ENCODE measurements around the gene ADAMTS5. TPM values are rescaled to one million over a fixed set of nuclear protein-coding genes. Genes with fewer than 3 reads are reported as not detected.

The ADAMTS5 gene
- total and polyA plus RNA-seq, 2 of the 8 experiments (the other 6 are each of a cell fraction or from before 2014, with no cell fraction given) = 0.20 to 1.1 TPM

- FAIRE-seq = no peak
- no peaks in the 10 kb centered on the region for H3K27me3 ChIP-seq (replicated peaks in 1 of 4; ENCODE audit: control insufficient read depth in 3 of 4, extremely low read depth in 1 of 4, insufficient read depth in 3 of 4, low read length in 3 of 4)
Measured at GRCh38 chr21:26956813-26957212, 10.1 kb downstream of the ADAMTS5 start.

More at GRCh38 chr21:26956813-26957212, 10.1 kb downstream of the ADAMTS5 start:
- Histone ChIP-seq H2AK5ac (ENCODE audit: low read depth, low read length) (no peak overlapping the region), H3K4me2 (ENCODE audit: insufficient read depth in 1 of 2, low read depth in 2 of 2, low read length in 2 of 2) (no peak overlapping the region), H3K79me2 (ENCODE audit: control insufficient read depth in 1 of 2, insufficient read depth in 2 of 2, low read length in 2 of 2) (no peaks in the 10 kb centered on the region), H4K8ac (ENCODE audit: extremely low read depth, insufficient read depth, low read length) (no peak overlapping the region), H3K23ac (ENCODE audit: insufficient read length) (no peak overlapping the region), H2AFZ (ENCODE audit: low read length) (no peak overlapping the region), H3K9me3 (ENCODE audit: insufficient read depth in 2 of 2, low read depth in 1 of 2, low read length in 1 of 2) (no peaks in the 10 kb centered on the region), H3K23me2 (ENCODE audit: low read depth, low read length) (no peaks in the 10 kb centered on the region), H4K91ac (replicated peaks; ENCODE audit: insufficient read length, low read length) (no peak overlapping the region), H4K5ac (ENCODE audit: insufficient read length, low read depth, low read length) (no peak overlapping the region), H3K56ac (replicated peaks; ENCODE audit: insufficient read length, low read depth, low read length) (no peak overlapping the region), H3K36me3 (ENCODE audit: control insufficient read depth in 2 of 4, insufficient read depth in 4 of 4, low read length in 3 of 4) (no peaks in the 10 kb centered on the region), H3K27ac (ENCODE audit: low read depth, low read length) (no peak overlapping the region), H2BK20ac (ENCODE audit: low read length) (no peak overlapping the region), H2BK12ac (ENCODE audit: low read depth, low read length) (no peak overlapping the region), H3K4ac (replicated peaks; ENCODE audit: insufficient read length, low read depth, low read length) (no peak overlapping the region), H2BK120ac (replicated peaks; ENCODE audit: low read depth, low read length) (no peak overlapping the region), H3K14ac (ENCODE audit: insufficient read length) (no peak overlapping the region), H3K4me1 (replicated peaks in 1 of 4; ENCODE audit: control insufficient read depth in 3 of 4, insufficient read depth in 4 of 4, low read length in 3 of 4) (peaks cover 0 to 7% (median 3%) of the 10 kb centered on the region in 4 experiments; a peak in 2 of 7 replicates), H3K18ac (ENCODE audit: extremely low read depth, low read length) (no peak overlapping the region), H3K4me3 (ENCODE audit: extremely low read depth in 1 of 4, insufficient read depth in 2 of 4, low read depth in 3 of 4, low read length in 4 of 4) (no peak overlapping the region), H2BK5ac (ENCODE audit: low read depth, low read length) (no peak overlapping the region), H4K20me1 (replicated peaks in 1 of 2; ENCODE audit: control insufficient read depth in 1 of 2, insufficient read depth in 2 of 2, low read length in 2 of 2) (no peaks in the 10 kb centered on the region), H3K79me1 (ENCODE audit: low read depth, low read length) (no peaks in the 10 kb centered on the region), H2BK15ac (ENCODE audit: low read length) (no peak overlapping the region), H3K9ac (replicated peaks in 1 of 4; ENCODE audit: extremely low read depth in 1 of 4, low read depth in 3 of 4, low read length in 3 of 4) (no peak overlapping the region)
- CTCF ChIA-PET (ENCODE audit: partially characterized antibody) = interaction anchor here (0.7 to 2.1 kb wide), 4 partner anchors 74 to 608 kb away, joined by 3 to 7 read pairs (median 6); no protein-coding TSS in a partner anchor
- TF ChIP-seq JUND (IDR thresholded peaks at IDR 0.05; ENCODE audit: low read length) = no peak
- no peak for TF ChIP-seq E2F6 (IDR thresholded peaks at IDR 0.05)
- no peak for TF ChIP-seq GTF2F1 (IDR thresholded peaks at IDR 0.05; ENCODE audit: borderline replicate concordance, low read depth, low read length)
- no peak for TF ChIP-seq EP300 (IDR thresholded peaks at IDR 0.05; ENCODE audit: borderline replicate concordance in 1 of 2, low read depth in 2 of 2, low read length in 2 of 2)
- no peak for TF ChIP-seq SIRT6 (IDR thresholded peaks at IDR 0.05; ENCODE audit: low read length)
- TF ChIP-seq TEAD4 (IDR thresholded peaks at IDR 0.05; ENCODE audit: low read depth, low read length) = no peak
- TF ChIP-seq BACH1 (IDR thresholded peaks at IDR 0.05; ENCODE audit: low read length) = no peak
- TF ChIP-seq KDM4A (IDR thresholded peaks at IDR 0.05; ENCODE audit: low read depth, low read length, severe bottlenecking) = no peak
- TF ChIP-seq SAP30 (IDR thresholded peaks at IDR 0.05; ENCODE audit: insufficient read depth, insufficient replicate concordance, low read length) = no peak
- TF ChIP-seq, protein P1, sequence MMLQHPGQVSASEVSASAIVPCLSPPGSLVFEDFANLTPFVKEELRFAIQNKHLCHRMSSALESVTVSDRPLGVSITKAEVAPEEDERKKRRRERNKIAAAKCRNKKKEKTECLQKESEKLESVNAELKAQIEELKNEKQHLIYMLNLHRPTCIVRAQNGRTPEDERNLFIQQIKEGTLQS (IDR thresholded peaks at IDR 0.05; ENCODE audit: insufficient read depth, low read depth, low read length) = no peak
- POLR2A ChIA-PET (ENCODE audit: partially characterized antibody) = no interaction called here
- 93% methylated on average over 3 of the region's 3 CpGs; no CpG with 5 or more reads in 1 of the 2 experiments for WGBS, 2 experiments (ENCODE audit: extremely low coverage in 1 of 2, insufficient coverage in 1 of 2, insufficient read length in 1 of 2, insufficient replicate concordance in 2 of 2, low coverage in 1 of 2, low lambda C conversion rate in 2 of 2, missing lambda C conversion rate in 1 of 2)
- DNase-seq (ENCODE audit: low read depth in 1 of 2, low spot score in 2 of 2) = no peak

Measured in H1 (cell line).